HG02938 (cell line): Measurements from ENCODE around the gene KIF7.
"Not testable (repeated sequence)": the region's sequence is repeated elsewhere in the genome, so short reads cannot be mapped to it uniquely, and the experiment has no call there.

ENCODE experiments used
- ATAC-seq: cut with Tn5 transposase; IDR thresholded peaks from one replicate; pipeline ENCODE4 v1.9.1; 2021; ENCODE audit warnings: mild to moderate bottlenecking, moderate library complexity; ENCODE audit not compliant: unreplicated experiment

The KIF7 gene, protein sequence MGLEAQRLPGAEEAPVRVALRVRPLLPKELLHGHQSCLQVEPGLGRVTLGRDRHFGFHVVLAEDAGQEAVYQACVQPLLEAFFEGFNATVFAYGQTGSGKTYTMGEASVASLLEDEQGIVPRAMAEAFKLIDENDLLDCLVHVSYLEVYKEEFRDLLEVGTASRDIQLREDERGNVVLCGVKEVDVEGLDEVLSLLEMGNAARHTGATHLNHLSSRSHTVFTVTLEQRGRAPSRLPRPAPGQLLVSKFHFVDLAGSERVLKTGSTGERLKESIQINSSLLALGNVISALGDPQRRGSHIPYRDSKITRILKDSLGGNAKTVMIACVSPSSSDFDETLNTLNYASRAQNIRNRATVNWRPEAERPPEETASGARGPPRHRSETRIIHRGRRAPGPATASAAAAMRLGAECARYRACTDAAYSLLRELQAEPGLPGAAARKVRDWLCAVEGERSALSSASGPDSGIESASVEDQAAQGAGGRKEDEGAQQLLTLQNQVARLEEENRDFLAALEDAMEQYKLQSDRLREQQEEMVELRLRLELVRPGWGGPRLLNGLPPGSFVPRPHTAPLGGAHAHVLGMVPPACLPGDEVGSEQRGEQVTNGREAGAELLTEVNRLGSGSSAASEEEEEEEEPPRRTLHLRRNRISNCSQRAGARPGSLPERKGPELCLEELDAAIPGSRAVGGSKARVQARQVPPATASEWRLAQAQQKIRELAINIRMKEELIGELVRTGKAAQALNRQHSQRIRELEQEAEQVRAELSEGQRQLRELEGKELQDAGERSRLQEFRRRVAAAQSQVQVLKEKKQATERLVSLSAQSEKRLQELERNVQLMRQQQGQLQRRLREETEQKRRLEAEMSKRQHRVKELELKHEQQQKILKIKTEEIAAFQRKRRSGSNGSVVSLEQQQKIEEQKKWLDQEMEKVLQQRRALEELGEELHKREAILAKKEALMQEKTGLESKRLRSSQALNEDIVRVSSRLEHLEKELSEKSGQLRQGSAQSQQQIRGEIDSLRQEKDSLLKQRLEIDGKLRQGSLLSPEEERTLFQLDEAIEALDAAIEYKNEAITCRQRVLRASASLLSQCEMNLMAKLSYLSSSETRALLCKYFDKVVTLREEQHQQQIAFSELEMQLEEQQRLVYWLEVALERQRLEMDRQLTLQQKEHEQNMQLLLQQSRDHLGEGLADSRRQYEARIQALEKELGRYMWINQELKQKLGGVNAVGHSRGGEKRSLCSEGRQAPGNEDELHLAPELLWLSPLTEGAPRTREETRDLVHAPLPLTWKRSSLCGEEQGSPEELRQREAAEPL (N-terminal part only)

DNA sequence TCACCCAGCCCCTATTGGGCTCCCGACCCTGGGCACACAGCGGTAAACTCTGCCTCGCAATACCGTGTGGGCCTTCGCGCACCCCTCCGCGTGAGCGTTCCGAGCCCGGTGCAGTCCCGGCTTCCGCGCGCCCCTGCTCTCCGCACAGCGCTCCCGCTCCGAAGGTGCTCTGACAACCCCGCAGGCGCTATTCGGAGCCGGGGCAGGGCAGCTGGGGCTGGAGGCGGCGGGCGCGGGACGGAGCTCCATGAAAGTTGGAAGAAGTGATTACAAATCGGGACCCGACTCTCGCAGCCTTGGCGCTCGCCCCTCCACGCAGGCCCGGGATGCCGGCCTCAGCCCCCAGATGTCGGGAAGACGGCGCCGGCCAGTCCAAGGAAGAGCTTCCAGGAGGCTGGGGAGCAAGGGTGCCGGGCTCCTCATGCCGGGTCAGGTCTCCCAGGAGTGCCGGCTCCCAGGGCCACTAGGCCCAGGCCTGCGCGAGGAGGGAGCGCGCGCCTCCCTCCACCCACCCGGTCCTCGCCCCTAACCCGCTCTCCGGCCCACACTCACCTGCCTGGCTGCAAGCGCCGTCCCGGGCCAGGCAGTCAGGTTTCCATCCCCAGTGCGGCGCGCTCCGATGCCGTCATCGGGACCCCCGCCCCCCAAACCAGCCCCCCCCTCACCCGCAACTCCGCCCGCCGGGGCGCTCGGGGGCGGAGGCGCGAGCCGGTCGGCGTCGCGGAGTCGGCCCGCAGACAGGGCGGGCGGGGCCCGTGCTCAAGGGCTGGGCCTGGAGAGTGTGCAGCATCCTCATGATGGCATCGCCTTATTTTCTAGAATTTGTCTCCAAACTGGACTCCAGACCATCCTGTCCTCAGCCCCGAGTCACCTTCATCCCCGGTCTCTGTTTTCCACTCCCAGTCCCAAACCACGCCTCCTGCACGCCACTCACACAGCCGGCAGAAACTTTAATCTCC is at the start of gene KIF7:
TSS of gene KIF7 (minus strand) at position 621 of the 959 bp plus-strand sequence. CDS start 2,537 bp downstream, outside the sequence.
- ATAC-seq = no peak

DNA sequence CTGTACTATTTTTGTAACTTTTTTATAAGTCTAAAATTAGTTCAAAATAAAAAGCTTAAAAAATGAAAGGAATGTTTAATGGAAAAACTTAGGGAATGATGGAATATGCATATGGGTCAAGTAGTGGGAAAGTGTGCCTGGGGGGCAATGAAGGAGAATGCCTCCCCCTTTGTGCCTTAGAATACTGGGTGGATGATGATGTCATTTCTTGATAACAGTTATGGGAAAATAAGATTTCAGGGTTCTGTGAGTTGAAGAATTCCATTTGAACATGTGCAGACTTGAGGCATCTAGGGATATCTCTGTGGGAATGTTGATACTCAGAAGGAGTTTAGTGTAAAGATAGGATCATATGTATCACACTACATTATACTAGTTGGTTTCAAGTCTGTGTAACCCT is 49.1 kb upstream of the KIF7 start:
- no peak for ATAC-seq

DNA sequence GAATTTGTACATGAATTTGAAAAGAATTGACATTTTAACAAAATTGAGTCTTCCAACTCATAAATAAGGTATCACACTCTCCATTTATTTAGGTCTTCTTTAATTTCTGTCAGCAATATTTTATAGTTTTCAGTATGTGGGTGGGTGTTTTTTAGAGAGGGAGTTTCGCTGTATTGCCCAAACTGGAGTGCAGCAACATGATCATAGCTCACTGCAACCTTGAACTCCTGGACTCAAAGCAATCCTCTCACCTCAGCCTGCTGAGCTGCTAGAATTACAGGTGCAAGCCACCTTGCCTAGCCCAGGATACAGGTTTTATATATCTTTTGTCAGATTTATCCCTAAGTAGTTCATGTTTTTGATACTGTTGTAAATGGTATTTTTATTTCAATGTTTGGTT is 39.9 kb upstream of the KIF7 start:
- no peak for ATAC-seq

DNA sequence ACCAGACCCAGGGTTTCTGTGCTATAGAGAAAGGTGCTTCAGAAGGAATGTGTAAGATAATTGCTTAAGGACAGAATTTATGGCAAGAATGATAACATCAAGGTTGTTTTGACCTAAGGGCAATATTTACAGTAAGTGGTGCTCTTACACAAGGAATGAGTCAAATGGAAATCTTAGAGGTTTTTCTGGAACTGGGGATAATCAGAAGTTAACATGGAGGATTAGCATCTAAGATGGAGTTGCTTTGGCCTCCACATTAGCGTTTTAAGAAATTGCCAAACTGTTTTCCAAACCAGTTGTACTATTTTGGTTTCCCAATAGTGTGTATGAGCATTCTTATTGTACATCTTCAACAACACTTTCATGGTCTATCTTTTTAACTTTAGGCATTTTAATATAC is 38.4 kb upstream of the KIF7 start:
- no peak for ATAC-seq

DNA sequence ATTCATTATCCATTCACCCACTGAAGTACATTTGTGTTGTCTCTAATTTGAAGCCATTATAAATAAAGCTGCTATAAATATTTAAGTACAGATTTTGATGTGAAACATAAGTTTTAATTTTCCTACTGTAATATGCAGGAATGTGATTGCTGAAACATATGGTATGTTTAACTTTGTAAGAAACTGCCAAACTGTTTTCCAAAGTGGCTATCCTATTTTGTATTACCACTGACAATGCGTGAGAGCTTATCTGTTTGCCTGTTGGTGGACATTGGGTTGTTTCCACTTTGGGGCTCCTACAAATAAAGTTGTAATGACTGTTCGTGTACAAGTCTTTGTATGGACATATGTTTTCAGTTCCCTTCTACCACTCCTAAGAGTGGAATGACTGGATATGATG is 37.8 kb upstream of the KIF7 start:
- ATAC-seq = no peak

DNA sequence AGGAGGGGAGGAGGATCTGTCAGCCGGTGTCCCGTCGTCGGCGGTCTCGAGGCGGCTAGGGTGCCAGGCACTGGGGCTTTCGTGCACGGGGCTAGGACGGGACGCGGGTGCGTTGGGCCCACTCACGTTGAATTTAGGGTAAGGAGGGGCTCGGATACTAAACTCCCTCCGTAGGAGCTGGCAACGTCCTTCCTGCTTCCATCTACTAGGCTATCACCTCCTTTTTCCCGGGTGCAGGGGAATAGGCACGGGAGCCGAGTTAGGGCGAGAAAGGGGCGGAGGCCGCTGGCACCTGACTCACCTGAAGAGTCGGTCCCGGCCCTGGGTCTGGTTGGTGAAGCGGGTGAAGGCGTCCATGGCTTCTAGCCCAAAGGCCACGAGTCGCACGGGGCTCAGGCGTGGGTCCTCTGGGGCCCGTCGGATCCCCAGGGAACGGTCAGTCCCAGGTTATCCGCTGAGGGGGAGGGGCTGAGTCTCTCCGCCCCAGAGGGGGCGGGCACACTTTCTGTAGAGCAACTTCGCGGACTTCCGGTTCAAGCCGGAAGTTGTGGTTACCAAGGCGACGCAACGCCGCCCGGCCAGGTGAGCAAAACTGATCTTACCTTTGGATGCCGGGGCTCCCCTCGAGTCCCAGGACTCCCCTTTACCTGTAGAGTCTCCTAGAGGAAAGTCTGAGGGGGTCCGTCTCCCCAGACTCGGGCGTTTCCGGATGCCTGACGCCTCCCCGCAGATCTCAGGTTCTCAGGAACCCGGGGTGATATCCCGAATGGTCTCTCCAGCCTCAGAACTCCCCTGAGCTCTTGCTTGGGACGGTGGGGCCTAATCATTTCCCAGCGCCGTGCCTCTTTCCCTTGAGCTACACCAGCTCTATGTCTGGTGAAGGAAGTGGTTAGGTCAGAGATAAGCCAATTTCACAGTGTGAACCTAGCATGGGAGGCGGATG is 35.3 kb upstream of the KIF7 start, which contains the start of the genes PEX11A and WDR93:
TSS of gene PEX11A (minus strand) at position 479 of the 943 bp plus-strand sequence. CDS start at position 357, 122 bp downstream.
TSS of gene WDR93 (plus strand) at position 536 of the 943 bp plus-strand sequence. CDS start 10,936 bp downstream, outside the sequence.
- peak; percentile 54 for ATAC-seq

DNA sequence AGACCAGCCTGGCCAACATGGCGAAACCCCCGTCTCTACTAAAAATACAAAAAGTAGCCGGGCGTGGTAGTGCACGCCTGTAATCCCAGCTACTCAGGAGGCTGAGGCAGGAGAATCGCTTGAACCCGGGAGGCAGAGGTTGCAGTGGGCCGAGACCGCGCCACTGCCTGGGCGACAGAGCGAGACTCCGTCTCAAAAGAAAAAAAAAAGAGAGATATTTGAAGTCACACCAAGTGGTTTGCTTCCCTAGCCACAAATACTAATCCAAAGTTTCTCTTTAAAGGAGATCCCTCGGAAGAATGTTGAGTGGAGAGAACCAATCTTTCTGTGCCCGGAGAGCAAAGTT is 34.6 kb upstream of the KIF7 start:
- not testable (repeated sequence) for ATAC-seq

DNA sequence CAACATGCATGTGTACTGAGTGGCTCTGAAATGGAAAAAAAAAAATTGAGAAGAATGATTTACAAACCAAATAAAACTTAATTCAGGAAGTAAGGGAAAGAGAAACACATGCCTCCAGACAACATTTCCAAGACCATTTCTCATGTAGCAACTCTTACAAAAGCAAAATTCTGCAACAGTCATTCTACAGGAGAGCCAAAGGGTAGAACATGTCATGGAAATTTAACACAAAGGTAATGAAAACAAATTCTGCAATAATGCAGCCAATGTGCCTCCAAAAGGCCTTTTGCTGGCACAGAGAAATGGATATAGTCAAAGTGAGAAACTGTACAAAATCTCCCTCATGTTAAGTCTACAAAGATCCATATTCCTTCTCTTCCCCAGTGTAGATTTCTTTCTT is 31.3 kb upstream of the KIF7 start:
- no peak for ATAC-seq

DNA sequence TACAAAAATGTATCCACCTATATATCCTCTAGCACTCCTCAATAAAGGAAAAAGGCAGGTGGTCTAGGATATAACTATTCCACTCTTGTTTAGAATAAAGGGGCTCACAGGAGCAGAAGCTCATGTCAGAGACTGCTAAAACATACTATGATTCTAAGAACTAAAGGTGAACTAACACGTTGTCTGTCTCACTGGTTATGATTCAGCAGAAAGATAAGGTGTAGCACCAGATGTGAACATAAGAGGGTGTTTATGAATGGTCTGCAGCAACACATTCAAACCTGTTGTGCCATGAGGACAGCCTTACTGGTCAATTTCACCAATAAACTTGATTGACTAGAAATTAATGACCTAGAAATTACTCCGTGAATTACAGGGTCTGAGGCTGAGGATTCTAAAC is 30.7 kb upstream of the KIF7 start:
- ATAC-seq = no peak

DNA sequence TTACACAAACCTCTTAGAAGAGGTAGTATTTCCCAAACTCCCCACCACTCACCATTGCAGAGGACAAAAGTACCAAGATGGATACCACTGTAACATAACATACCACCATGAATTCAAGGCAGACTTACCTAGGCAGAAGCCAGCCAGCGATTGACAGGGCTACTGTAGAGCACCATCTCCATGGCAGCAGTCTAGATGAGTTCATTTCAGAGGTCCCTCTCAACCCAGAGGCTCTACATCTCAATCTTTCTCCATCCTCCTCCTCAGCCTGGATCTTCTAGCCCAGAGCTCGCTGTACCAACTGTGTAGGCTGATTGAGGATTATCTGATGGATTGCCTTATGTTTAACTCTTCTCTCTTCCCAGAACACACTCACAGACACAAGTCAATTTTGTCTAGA is 25.9 kb upstream of the KIF7 start:
- no peak for ATAC-seq

DNA sequence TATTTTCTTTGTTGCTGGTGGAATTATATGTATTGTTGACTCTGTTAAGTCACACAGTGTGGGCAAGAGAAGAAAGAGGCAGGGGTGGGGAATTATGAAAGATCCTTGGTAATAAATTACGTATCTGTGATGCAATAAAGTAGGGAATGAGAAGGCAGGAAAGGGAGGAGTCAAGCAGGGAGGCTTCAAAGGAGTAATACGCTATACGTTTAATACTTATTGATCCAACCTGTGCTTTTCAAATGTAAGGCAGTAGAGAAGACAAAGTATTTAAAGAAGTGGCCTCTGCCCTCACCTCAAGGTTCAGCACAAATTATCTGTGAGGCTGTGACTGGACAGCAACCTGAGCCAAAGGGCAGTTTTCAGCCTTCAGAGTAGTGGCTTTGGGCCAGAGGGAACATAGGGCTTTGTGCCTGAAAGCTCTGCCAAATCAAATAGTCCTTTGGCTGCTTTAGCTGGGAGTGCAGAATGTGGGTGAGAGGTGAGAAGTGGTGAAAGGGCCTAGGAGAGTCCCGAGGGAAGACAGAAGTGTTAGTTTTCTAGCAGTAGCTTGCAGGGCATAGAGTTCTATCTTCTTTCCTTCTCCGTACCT is 25.1 kb upstream of the KIF7 start:
- no peak for ATAC-seq

DNA sequence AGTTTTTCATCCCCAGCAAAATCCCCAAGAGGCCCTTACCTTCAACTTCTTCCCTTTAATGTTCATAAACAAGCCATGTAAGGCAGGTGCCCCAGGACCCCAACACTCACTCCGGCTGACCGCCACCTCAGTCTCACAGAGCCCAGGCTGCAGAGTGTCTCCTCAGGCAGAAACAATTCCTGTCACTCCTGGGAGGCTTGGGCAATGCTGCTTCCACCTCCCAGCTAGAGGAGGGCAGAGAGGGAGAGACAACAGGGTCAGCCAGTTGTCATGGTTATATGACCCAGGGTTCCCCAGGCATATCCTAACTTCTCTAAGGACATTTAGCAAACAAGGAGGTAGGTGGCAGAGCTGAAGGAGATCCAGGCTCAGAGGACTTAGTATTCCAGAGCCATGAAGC is 23.9 kb upstream of the KIF7 start, which contains the start of gene PLIN1:
TSS of gene PLIN1 (minus strand) at position 156 of the 400 bp plus-strand sequence. CDS start 1,878 bp downstream, outside the sequence.
- ATAC-seq = no peak

DNA sequence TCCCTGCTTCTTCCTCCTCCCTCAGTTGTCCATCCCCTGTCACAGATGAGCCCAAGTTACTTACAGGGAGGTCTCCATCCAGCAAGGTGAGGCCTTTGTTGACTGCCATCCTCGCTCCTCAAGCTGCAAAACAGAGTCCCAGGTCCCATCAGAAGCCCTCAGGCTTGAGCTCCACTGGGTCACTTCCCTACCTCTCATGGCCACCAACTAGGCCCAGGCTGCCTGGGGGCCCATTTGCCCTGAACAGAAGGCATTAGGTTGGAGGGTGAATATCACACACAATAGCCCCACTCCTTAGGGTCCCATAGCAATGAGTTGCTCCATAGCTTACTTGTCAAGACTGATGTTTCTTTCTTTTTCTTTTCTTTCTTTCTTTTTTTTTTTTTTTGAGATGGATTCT is 22.1 kb upstream of the KIF7 start:
- no peak for ATAC-seq

DNA sequence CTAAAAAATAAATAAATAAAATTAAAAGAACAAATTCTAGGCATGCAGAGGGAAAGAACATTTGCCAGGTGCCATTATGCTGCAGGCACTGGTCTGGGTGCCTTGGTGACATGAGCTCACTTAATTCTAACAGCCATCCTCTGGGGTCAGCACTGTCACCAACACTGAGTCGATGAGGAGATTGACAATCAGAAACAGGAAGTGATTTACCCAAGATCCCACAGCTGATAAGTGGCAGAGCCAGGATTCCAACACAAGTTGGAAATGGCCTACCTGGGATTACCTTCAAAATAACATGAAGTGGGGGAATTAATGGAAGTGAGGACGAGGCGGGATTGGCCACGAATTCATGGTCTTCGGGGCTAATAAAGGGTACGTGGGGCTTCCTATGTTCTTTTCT is 20.3 kb upstream of the KIF7 start:
- no peak for ATAC-seq

DNA sequence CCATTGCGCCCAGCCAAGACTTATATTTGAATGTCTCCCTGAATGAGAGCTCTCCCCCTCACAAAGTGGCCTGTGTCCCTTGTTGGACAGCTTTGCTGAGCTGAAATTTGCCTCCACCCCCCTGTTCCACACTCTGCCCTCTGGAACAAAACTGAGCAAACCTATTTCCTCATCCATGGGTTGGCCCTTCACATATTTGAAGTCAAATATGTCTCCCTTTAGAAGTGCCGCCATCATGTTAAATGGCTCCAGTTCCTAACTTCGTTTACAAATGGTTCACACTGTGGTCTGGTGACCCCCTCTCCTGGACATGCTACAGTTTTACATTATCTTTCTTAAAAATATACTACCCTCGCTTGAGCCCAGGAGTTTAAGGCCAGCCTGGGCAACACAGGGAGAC is 19.3 kb upstream of the KIF7 start:
- ATAC-seq = no peak

DNA sequence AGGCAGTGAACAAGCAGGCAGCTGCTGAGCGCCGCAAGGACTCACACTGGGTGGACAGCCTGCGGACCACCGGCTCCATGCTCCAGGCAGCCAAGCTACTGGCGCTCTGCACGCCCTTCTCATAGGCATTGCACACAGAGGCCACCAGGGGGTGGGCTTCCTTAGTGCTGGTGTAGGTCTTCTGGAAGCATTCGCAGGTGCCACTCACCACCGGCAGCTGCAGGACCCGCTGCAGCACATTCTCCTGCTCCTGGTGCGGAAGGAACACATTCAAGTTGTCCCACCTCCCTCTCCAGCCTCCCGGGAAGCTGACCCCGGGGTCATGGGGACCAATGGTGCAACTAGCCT is 17.9 kb upstream of the KIF7 start:
- ATAC-seq = no peak

DNA sequence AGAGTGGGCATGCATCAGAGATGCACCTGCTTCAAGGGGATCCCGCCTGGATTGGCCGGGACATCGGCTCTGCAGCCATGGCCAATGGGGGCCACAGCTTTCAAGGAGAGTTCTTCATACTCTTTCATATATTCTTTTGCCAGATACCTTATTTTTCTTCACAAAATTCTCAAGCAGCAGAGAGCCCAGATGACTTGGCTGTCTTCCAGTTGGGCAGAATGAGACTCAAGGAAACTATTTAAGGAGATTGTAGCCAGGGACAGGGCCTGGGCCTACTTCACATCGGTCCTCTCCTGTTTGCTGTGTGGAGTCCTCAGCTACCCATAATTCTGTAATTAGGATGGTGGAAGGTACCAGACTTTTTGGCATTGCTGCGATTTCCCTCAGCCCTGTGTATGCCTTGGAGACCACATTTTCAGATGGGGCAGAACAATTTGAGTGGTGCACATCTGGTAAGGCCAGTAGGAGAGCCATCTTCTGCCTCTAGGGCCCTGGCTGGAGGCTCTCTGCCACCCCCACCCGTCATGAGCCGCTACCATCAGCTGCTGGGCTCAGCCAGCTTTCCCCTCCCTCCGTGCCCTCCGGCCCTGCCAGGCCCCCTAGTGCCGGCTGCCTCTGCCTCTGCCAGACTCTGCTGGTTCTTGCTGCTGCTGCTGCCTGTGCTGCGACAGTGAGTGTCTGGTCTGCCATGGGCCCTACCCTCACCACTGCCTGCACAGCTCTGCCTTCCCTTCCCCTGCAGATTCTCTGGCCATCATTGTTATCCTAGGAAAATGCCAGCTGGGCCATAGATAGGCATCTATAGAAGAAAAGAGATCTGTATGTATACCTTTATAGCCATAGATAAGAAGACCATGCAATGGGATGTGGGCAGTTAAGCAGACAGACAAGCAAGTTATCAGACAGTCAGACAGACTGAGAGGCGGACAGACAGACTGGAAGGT is 17.2 kb upstream of the KIF7 start:
- ATAC-seq = no peak
